ENCODE results near the gene SMOC2.

The SMOC2 gene

GRCh38 chr6:168472363-168472762 is 31.4 kb downstream of the SMOC2 start:
- no peaks in the 10 kb centered on the region for H3K4me1 Mint-ChIP-seq (ENCODE audit: low read depth)
- H3K9me3 Mint-ChIP-seq, result no peaks in the 10 kb centered on the region
- H3K4me3 Mint-ChIP-seq, result no peak overlapping the region
- no peaks in the 10 kb centered on the region for H3K36me3 Mint-ChIP-seq (ENCODE audit: low read depth)
- H3K27me3 Mint-ChIP-seq (ENCODE audit: low read depth), result no peaks in the 10 kb centered on the region
- H3K27ac Mint-ChIP-seq, result no peak overlapping the region

GRCh38 chr6:168473197-168473596 is 32.2 kb downstream of the SMOC2 start:
- no peaks in the 10 kb centered on the region for H3K9me3 Mint-ChIP-seq
- H3K27me3 Mint-ChIP-seq (ENCODE audit: low read depth), result no peaks in the 10 kb centered on the region
- no peaks in the 10 kb centered on the region for H3K36me3 Mint-ChIP-seq (ENCODE audit: low read depth)
- no peak overlapping the region for H3K27ac Mint-ChIP-seq
- no peaks in the 10 kb centered on the region for H3K4me1 Mint-ChIP-seq (ENCODE audit: low read depth)
- no peak overlapping the region for H3K4me3 Mint-ChIP-seq

DNA sequence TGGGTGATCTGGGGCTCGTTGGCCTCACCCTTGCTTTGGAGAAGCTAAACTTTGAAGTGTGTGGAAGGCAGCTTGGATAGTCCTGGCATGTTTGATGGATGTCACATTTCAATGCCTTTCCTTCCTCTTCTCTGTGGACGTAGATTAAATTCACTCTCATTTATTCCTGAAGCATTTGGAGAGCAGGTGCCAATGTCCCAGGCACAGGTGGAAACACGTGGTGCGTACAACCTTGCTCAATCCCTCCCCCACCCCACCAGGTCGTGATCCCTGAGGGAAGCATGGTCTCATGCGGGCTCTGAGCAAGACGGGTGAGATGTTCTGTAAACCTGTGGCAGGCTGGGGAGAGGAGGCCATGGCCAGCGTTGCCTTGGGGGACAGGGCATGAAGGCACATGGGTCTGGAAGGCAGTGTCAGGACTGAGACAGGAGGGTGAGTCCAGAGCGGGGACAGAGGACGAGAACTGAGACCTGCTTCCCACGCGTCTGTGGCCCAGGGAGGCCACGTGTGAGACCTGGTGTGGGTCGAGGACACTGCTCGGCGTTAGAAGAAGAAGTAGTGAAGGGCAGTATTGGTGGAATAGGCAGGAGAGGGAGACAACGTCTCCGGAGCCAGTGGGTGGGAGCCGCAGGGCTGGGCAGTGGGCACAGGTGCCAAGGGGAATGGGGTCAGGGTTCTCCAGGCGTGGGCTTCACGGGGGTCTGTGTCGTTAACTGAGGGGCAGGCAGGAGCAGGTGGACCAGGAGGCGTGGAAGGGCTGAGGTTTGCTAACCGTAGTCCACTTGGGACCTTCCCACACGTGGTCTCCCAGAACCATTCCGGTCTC is 34.4 kb downstream of the SMOC2 start:
- Mint-ChIP-seq H3K36me3 (ENCODE audit: low read depth) (no peaks in the 10 kb centered on the region), H3K4me1 (ENCODE audit: low read depth) (no peaks in the 10 kb centered on the region), H3K9me3 (peaks cover 3% of the 10 kb centered on the region), H3K27ac (no peak overlapping the region), H3K27me3 (ENCODE audit: low read depth) (no peaks in the 10 kb centered on the region), H3K4me3 (no peak overlapping the region)

GRCh38 chr6:168479421-168479820 is 38.4 kb downstream of the SMOC2 start:
- Mint-ChIP-seq H3K4me1 (ENCODE audit: low read depth) (no peaks in the 10 kb centered on the region), H3K36me3 (ENCODE audit: low read depth) (no peaks in the 10 kb centered on the region), H3K27ac (no peak overlapping the region), H3K27me3 (ENCODE audit: low read depth) (no peaks in the 10 kb centered on the region), H3K9me3 (peaks cover 3% of the 10 kb centered on the region), H3K4me3 (no peak overlapping the region)

GRCh38 chr6:168480481-168480880 is 39.5 kb downstream of the SMOC2 start:
- peaks cover 3% of the 10 kb centered on the region for H3K9me3 Mint-ChIP-seq
- no peaks in the 10 kb centered on the region for H3K36me3 Mint-ChIP-seq (ENCODE audit: low read depth)
- no peaks in the 10 kb centered on the region for H3K4me1 Mint-ChIP-seq (ENCODE audit: low read depth)
- H3K27ac Mint-ChIP-seq, result no peak overlapping the region
- H3K4me3 Mint-ChIP-seq, result no peak overlapping the region
- no peaks in the 10 kb centered on the region for H3K27me3 Mint-ChIP-seq (ENCODE audit: low read depth)

GRCh38 chr6:168485818-168486217 is 44.8 kb downstream of the SMOC2 start:
- Mint-ChIP-seq H3K36me3 (ENCODE audit: low read depth) (no peaks in the 10 kb centered on the region), H3K27ac (no peak overlapping the region), H3K4me3 (no peak overlapping the region), H3K4me1 (ENCODE audit: low read depth) (no peaks in the 10 kb centered on the region), H3K9me3 (no peaks in the 10 kb centered on the region), H3K27me3 (ENCODE audit: low read depth) (no peaks in the 10 kb centered on the region)

DNA sequence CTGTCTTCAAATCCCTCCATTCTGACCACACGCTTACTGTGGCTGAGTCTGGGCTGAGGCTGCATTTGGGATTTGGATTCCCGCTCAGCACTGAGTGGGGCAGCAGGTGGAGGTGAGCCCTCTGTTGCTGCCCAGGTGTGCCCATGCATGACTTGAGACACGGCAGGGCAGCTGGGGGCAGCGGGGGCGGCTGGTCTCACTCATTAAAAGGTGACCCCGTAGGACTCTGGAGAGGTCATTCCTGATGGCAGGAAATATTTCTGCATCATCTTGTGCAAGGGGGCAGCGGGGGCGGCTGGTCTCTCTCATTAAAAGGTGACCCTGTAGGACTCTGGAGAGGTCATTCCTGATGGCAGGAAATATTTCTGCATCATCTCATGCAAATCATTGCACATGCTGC is 49.8 kb downstream of the SMOC2 start:
- H3K27me3 Mint-ChIP-seq (ENCODE audit: low read depth), result no peaks in the 10 kb centered on the region
- no peaks in the 10 kb centered on the region for H3K4me1 Mint-ChIP-seq (ENCODE audit: low read depth)
- H3K4me3 Mint-ChIP-seq, result no peak overlapping the region
- H3K9me3 Mint-ChIP-seq, result no peaks in the 10 kb centered on the region
- no peak overlapping the region for H3K27ac Mint-ChIP-seq
- no peaks in the 10 kb centered on the region for H3K36me3 Mint-ChIP-seq (ENCODE audit: low read depth)

- Mint-ChIP-seq H3K27ac (no peak overlapping the region), H3K27me3 (ENCODE audit: low read depth) (no peaks in the 10 kb centered on the region), H3K4me3 (no peak overlapping the region), H3K9me3 (no peaks in the 10 kb centered on the region), H3K4me1 (ENCODE audit: low read depth) (no peaks in the 10 kb centered on the region), H3K36me3 (ENCODE audit: low read depth) (no peaks in the 10 kb centered on the region)
These were observed 53.0 kb downstream of the SMOC2 start for GRCh38 chr6:168493976-168494375.

DNA sequence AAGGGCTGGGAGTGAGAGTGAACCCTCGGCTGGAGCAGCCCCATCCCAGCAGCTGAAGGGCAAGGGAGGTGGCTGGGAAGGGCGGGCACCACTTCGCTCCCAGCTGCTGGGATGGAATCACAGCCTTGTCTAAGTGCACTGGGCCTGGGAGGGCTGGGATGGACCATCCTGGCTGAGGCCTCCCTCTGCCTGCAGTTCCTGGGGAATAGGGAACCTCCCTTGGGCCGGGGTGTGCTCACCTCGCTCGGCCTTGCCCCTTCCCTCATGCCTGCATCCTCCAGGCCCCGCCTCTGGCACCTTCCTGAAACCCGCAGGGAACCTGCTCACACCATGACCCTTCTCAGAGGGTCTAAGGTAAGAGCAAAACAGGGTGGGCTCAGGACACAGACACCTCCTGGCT is 53.7 kb downstream of the SMOC2 start:
- Mint-ChIP-seq H3K9me3 (no peaks in the 10 kb centered on the region), H3K27me3 (ENCODE audit: low read depth) (no peaks in the 10 kb centered on the region), H3K36me3 (ENCODE audit: low read depth) (no peaks in the 10 kb centered on the region), H3K4me3 (no peak overlapping the region), H3K4me1 (ENCODE audit: low read depth) (no peaks in the 10 kb centered on the region), H3K27ac (no peak overlapping the region)

DNA sequence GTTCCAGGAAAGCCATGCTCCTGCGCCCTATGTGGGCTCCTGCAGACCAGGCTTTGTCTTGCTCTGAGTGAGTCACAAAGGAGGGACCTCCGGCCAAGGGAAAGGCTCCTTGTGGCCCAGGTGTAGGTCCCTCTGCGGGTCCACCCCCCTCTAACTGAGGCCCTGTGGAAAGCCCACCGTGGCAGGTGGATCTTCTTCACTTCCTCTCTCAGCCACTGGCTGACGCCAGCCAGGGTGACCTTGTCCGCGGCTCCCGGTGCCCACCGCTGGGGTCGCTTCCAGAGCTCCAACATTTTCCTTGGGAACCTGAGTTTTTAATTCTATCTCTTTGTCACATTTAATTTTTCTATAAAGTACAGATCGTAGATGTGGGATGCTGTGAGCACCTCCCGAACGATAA is 54.1 kb downstream of the SMOC2 start:
- Mint-ChIP-seq H3K4me1 (ENCODE audit: low read depth) (no peaks in the 10 kb centered on the region), H3K27ac (no peak overlapping the region), H3K27me3 (ENCODE audit: low read depth) (no peaks in the 10 kb centered on the region), H3K36me3 (ENCODE audit: low read depth) (no peaks in the 10 kb centered on the region), H3K9me3 (no peaks in the 10 kb centered on the region), H3K4me3 (no peak overlapping the region)

- Mint-ChIP-seq H3K4me3 (no peak overlapping the region), H3K27me3 (ENCODE audit: low read depth) (no peaks in the 10 kb centered on the region), H3K9me3 (no peaks in the 10 kb centered on the region), H3K36me3 (ENCODE audit: low read depth) (no peaks in the 10 kb centered on the region), H3K27ac (no peak overlapping the region), H3K4me1 (ENCODE audit: low read depth) (no peaks in the 10 kb centered on the region)
These were observed 54.7 kb downstream of the SMOC2 start for GRCh38 chr6:168495636-168496035.

DNA sequence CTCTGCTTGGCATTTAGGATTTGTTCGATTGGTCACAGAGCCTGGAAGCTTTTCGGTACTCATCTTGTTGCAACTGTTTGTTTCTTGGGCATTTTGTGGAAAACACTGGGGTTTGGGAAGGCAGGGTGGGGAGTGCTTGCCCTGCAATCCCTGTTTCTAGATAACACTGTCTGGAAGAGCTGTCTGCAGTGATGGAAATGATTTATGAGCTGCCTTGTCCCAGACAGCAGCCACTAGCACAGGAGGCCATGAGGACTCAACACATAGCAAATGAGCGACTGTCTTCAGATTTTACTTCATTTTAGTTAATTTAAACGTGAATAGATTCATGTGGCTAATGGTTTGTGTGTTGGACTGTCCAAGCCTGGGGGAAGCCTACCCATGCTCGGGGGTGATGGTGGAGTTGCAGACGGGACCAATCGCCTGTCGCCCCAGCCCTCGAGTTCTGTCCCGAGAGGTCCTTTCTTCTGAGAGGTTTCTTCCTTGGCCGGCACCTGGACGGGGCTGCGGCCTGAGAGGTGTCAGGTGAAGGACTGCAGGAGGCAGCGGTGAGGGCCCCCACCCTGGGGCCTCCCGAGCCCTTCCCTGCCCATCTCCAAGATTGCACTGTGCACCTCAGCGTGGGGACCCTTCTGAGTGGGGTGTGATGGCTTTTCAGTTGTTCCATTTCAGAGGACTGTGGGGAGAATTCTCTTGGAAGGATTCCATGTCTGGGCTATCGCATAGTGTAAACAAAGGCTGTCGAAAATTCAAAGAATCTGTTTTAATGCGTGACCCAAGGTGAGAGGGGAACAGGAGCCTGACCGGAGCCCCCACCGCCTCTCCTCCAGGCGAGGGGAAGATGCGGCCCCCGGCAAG is 55.4 kb downstream of the SMOC2 start:
- H3K27ac Mint-ChIP-seq, result no peak overlapping the region
- H3K4me3 Mint-ChIP-seq, result no peak overlapping the region
- no peaks in the 10 kb centered on the region for H3K27me3 Mint-ChIP-seq (ENCODE audit: low read depth)
- H3K9me3 Mint-ChIP-seq, result no peaks in the 10 kb centered on the region
- H3K4me1 Mint-ChIP-seq (ENCODE audit: low read depth), result no peaks in the 10 kb centered on the region
- no peaks in the 10 kb centered on the region for H3K36me3 Mint-ChIP-seq (ENCODE audit: low read depth)

- H3K27me3 Mint-ChIP-seq (ENCODE audit: low read depth), result no peaks in the 10 kb centered on the region
- H3K9me3 Mint-ChIP-seq, result no peaks in the 10 kb centered on the region
- no peaks in the 10 kb centered on the region for H3K36me3 Mint-ChIP-seq (ENCODE audit: low read depth)
- no peak overlapping the region for H3K4me3 Mint-ChIP-seq
- no peaks in the 10 kb centered on the region for H3K4me1 Mint-ChIP-seq (ENCODE audit: low read depth)
- no peak overlapping the region for H3K27ac Mint-ChIP-seq
These were observed 56.0 kb downstream of the SMOC2 start for GRCh38 chr6:168496997-168497331.

DNA sequence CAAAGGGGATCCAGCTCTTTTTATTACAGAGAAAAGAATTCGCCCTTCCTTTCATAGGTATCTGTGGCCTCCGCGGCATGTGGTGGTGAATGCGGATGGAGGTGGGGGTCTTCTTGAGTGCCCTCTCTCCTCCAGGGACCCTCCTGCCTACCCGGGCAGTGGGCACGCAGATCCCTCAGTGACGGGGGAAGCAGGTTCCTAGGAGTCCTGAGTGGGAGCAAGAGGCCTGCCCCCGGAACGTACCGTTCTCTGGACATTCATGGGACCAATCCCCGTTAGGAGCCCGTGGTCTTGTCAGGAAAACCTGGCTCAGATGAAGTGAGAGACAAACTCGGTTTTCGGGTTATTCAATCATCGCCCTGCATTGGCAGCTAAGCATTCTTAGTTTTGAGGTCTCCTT is 56.4 kb downstream of the SMOC2 start:
- Mint-ChIP-seq H3K9me3 (no peaks in the 10 kb centered on the region), H3K27me3 (ENCODE audit: low read depth) (no peaks in the 10 kb centered on the region), H3K27ac (no peak overlapping the region), H3K4me3 (no peak overlapping the region), H3K36me3 (ENCODE audit: low read depth) (no peaks in the 10 kb centered on the region), H3K4me1 (ENCODE audit: low read depth) (no peaks in the 10 kb centered on the region)

DNA sequence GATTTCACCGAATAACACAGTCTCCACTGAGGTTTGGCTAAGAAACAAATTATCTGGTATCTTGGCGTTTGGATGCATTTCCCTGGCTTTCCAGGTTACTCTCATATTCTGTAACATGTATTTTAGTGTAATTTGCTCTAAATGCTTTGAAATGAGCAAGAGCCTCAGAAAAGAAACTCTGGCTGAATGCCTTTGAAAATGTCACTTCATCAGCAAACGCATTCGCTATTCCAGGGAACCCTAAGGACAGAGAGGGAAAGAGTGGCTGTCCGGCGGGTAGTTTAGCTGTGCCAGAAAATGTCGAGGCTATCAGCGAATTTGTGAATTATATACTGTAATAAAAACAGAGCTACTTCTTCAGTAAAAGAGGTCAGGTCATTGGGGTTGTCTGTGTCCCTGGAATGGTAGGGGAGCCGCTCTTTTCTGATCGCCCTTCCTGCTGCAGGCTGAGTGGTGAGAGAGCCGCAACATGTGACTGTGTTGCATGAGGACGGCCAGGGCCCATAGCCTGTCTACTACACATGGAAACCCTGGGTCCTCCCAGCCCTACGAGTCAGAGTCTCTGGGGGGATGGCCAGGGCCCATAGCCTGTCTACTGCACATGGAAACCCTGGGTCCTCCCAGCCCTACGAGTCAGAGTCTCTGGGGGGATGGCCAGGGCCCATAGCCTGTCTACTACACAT is 57.3 kb downstream of the SMOC2 start:
- H3K27ac Mint-ChIP-seq, result no peak overlapping the region
- no peaks in the 10 kb centered on the region for H3K4me1 Mint-ChIP-seq (ENCODE audit: low read depth)

More for the DNA sequence above, 57.3 kb downstream of the SMOC2 start:
- H3K36me3 Mint-ChIP-seq (ENCODE audit: low read depth), result no peaks in the 10 kb centered on the region
- H3K9me3 Mint-ChIP-seq, result no peaks in the 10 kb centered on the region
- no peak overlapping the region for H3K4me3 Mint-ChIP-seq
- H3K27me3 Mint-ChIP-seq (ENCODE audit: low read depth), result no peaks in the 10 kb centered on the region
